K562 (cell line): ENCODE data around the gene KIAA0513. TPM values are rescaled to one million over a fixed set of nuclear protein-coding genes. Genes with fewer than 3 reads are reported as not detected.
A peak's percentile ranks its signal among the peaks of the same experiment; 100 is the strongest.

Experiments
- ATAC-seq: fragments of 200-7000 bp; cut with Tn5 transposase; 3 replicates; pipeline ENCODE4 v1.9.1; 2020; ENCODE audit warnings: moderate library complexity
- BruUV-seq: library from RNA; stranded (reverse); fragments of 400-500 nt; replicated peaks from 2 replicates; lab custom pipeline; 2021; lab: Mats Ljungman, UMichigan
- CTCF ChIA-PET: fragments of 300-600 bp; formaldehyde crosslinking; extraction: SDS; loops from one replicate; lab custom pipeline; 2021; ENCODE audit warnings: low intra/inter-chr PET ratio; lab: Yijun Ruan, JAX
- POLR2A ChIA-PET: fragments of 300-600, 350-650 bp; sonication (Branson Sonifier 250); formaldehyde crosslinking; extraction: SDS; loops from one replicate; lab custom pipeline; 2021; ENCODE audit warnings: antibody characterized with exemption, inconsistent platforms; lab: Yijun Ruan, JAX
- DNase-seq, 4 experiments: peaks; one replicate each; pipeline versions ENCODE4 v3.0.0 to v3.0.0-alpha.2; 2011 to 2018; ENCODE audit warnings: low spot score in 3 of 4, mixed read lengths in 3 of 4; ENCODE audit errors: extremely low read depth in 1 of 4
- FAIRE-seq: peaks from 2 replicates; lab custom pipeline; 2011; peaks lifted over from hg19 to GRCh38; lab: Jason Lieb, UNC
- H2AFZ ChIP-seq: 2 replicates; pipeline ENCODE4 v1.6.0; 2011; ENCODE audit warnings: low read depth, low read length, control low read depth, inconsistent platforms
- H3K27ac ChIP-seq: fragments of 200-600 bp; 3 replicates; pipeline ENCODE4 v1.8.0; 2011; ENCODE audit warnings: low read depth, mild to moderate bottlenecking, control low read depth, inconsistent platforms, low read length, moderate library complexity, mixed read lengths; ENCODE audit errors: extremely low read depth
- H3K27me3 ChIP-seq, 2 experiments: fragments of 300-600 bp in 1 of 2; 2 replicates in 1 of 2; 3 replicates in 1 of 2; pipeline versions ENCODE4 v1.6.0 to v1.8.0; 2011; ENCODE audit warnings: inconsistent platforms in 2 of 2, low read length in 2 of 2, mild to moderate bottlenecking in 1 of 2, mixed read lengths in 1 of 2, moderate library complexity in 1 of 2; ENCODE audit not compliant: control insufficient read depth in 2 of 2, insufficient read depth in 2 of 2
- H3K36me3 ChIP-seq: fragments of 300-600 bp; 3 replicates; pipeline ENCODE4 v1.8.0; 2011; ENCODE audit warnings: mild to moderate bottlenecking, low read length, inconsistent platforms; ENCODE audit not compliant: control insufficient read depth, insufficient read depth
- H3K4me1 ChIP-seq, 2 experiments: fragments of 200-600 bp in 1 of 2; replicated peaks in 1 of 2; 2 replicates in 1 of 2; 3 replicates in 1 of 2; pipeline versions ENCODE4 v1.5.1 to v1.8.0; 2011; ENCODE audit warnings: inconsistent platforms in 2 of 2, low read length in 2 of 2, mild to moderate bottlenecking in 1 of 2, mixed read lengths in 1 of 2, moderate library complexity in 1 of 2; ENCODE audit not compliant: control insufficient read depth in 2 of 2, insufficient read depth in 2 of 2
- H3K4me2 ChIP-seq: 2 replicates; pipeline ENCODE4 v1.6.1; 2011; ENCODE audit warnings: low read length, control low read depth, inconsistent platforms, mixed read lengths; ENCODE audit not compliant: insufficient read depth
- H3K4me3 ChIP-seq: fragments of 200-600 bp; sonication (generic), shearing (Covaris generic); 2 replicates; pipeline ENCODE4 v1.5.1; 2016; ENCODE audit warnings: control low read depth, inconsistent platforms
- H3K79me2 ChIP-seq: fragments of 200-600 bp; 3 replicates; pipeline ENCODE4 v1.8.0; 2011; ENCODE audit warnings: low read length, inconsistent platforms; ENCODE audit not compliant: control insufficient read depth, insufficient read depth
- H3K9ac ChIP-seq, 2 experiments: 2 replicates each; pipeline versions ENCODE4 v1.6.0 to v1.6.1; 2011; ENCODE audit warnings: low read depth in 2 of 2, low read length in 2 of 2, control low read depth in 1 of 2, inconsistent platforms in 1 of 2, mild to moderate bottlenecking in 1 of 2, mixed read lengths in 1 of 2; ENCODE audit not compliant: insufficient read depth in 1 of 2
- H3K9me1 ChIP-seq: one replicate; pipeline ENCODE4 v1.6.0; 2011; ENCODE audit warnings: inconsistent platforms, mild to moderate bottlenecking, low read length, moderate library complexity; ENCODE audit not compliant: control insufficient read depth, insufficient read depth
- H3K9me3 ChIP-seq: replicated peaks from 2 replicates; pipeline ENCODE4 v1.5.1; 2011; ENCODE audit warnings: low read depth, low read length, inconsistent platforms; ENCODE audit not compliant: control insufficient read depth, insufficient read depth
- H4K20me1 ChIP-seq: replicated peaks from 2 replicates; pipeline ENCODE4 v1.6.1; 2011; ENCODE audit warnings: low read length, inconsistent platforms, mixed read lengths; ENCODE audit not compliant: control insufficient read depth, insufficient read depth
- EGR1 ChIP-seq: fragments of 450-650 bp; conservative IDR thresholded peaks from 2 replicates; pipeline ENCODE4 v1.6.1; 2017; ENCODE audit warnings: mild to moderate bottlenecking
- ETV6 ChIP-seq, 3 experiments: fragments of 150-350 bp in 1 of 3; sonication (generic) in 1 of 3; formaldehyde crosslinking in 1 of 3; IDR thresholded peaks; 2 replicates each; pipeline versions ENCODE4 v1.6.1 to v1.8.0; 2014 to 2022; ENCODE audit warnings: borderline replicate concordance in 2 of 3, low read depth in 2 of 3, antibody characterized with exemption in 1 of 3, low read length in 1 of 3, mild to moderate bottlenecking in 1 of 3, missing genetic modification reagents in 1 of 3
- FOXK2 ChIP-seq, 2 experiments: fragments of 450-650 bp; IDR thresholded peaks in 1 of 2; conservative IDR thresholded peaks in 1 of 2; 2 replicates each; pipeline ENCODE4 v1.6.1; 2016; ENCODE audit warnings: low read depth in 2 of 2, mild to moderate bottlenecking in 1 of 2
- HOXB6 ChIP-seq: fragments of 250-450 bp; sonication (Bioruptor Pico); IDR thresholded peaks from 2 replicates; pipeline ENCODE4 v1.5.1; 2022; ENCODE audit warnings: mild to moderate bottlenecking, borderline replicate concordance
- KDM2B ChIP-seq: fragments of 250-450 bp; sonication (Bioruptor Pico); IDR thresholded peaks from 2 replicates; pipeline ENCODE4 v1.8.0; 2021; ENCODE audit warnings: mild to moderate bottlenecking, moderate library complexity
- MYC ChIP-seq, 2 experiments: fragments of 250-450 bp in 1 of 2; sonication (Bioruptor Pico) in 1 of 2; IDR thresholded peaks; 2 replicates each; pipeline versions ENCODE4 v1.5.1 to v1.6.1; 2012 to 2021; ENCODE audit warnings: low read depth in 2 of 2, borderline replicate concordance in 1 of 2, improper control_type of control experiment in 1 of 2, low read length in 1 of 2, mild to moderate bottlenecking in 1 of 2, moderate library complexity in 1 of 2
- PHF20 ChIP-seq: fragments of 450-650 bp; IDR thresholded peaks from 2 replicates; pipeline ENCODE4 v1.6.1; 2018; ENCODE audit not compliant: partially characterized antibody
- PYGO2 ChIP-seq: fragments of 450-650 bp; IDR thresholded peaks from 2 replicates; pipeline ENCODE4 v1.6.1; 2016; ENCODE audit warnings: mild to moderate bottlenecking, missing genetic modification characterization, moderate library complexity, missing compliant biosample characterization
- SETDB1 ChIP-seq: IDR thresholded peaks from one replicate; pipeline ENCODE4 v1.6.1; 2012; ENCODE audit warnings: low read length, control low read depth, inconsistent platforms
- SMAD2 ChIP-seq: fragments of 150-350 bp; IDR thresholded peaks from 2 replicates; pipeline ENCODE4 v1.6.1; 2014; ENCODE audit warnings: low read depth, mild to moderate bottlenecking, low read length
- TAF9B ChIP-seq: fragments of 450-650 bp; IDR thresholded peaks from 2 replicates; pipeline ENCODE4 v1.6.1; 2018; ENCODE audit warnings: mild to moderate bottlenecking; ENCODE audit not compliant: partially characterized antibody
- TCF7L2 ChIP-seq: fragments of 150-350 bp; IDR thresholded peaks from 2 replicates; pipeline ENCODE4 v1.6.1; 2016; ENCODE audit warnings: low read depth, mild to moderate bottlenecking, low read length, moderate library complexity
- TRIM24 ChIP-seq, 2 experiments: fragments of 450-650 bp; IDR thresholded peaks; 2 replicates each; pipeline ENCODE4 v1.6.1; 2016
- ZNF384 ChIP-seq: IDR thresholded peaks from 2 replicates; pipeline ENCODE4 v1.6.1; 2012; ENCODE audit warnings: low read depth, low read length, improper control_type of control experiment
- ZNF830 ChIP-seq: fragments of 250-450 bp; sonication (Bioruptor Pico); IDR thresholded peaks from 2 replicates; pipeline ENCODE4 v1.5.0; 2021; ENCODE audit warnings: mild to moderate bottlenecking
- WGBS: fragments of 100-300 bp; shearing (Covaris generic); methylation state at CpG from one replicate; pipeline ENCODE4 v1.1.6; 2016; ENCODE audit warnings: low coverage, mixed read lengths; ENCODE audit not compliant: insufficient coverage; ENCODE audit errors: missing lambda C conversion rate; 5-methylcytosine and 5-hydroxymethylcytosine counted together
- in situ Hi-C: fragments of 300-500 bp; cut with MboI; formaldehyde crosslinking; loops from 4 replicates; pipeline ENCODE4 v1.15.0; 2018; ENCODE audit warnings: inconsistent platforms, mixed read lengths
- intact Hi-C: fragments of 100-400 bp; cut with micrococcal nuclease; formaldehyde crosslinking; loops from 2 replicates; pipeline ENCODE4 v1.14.2; 2022
- polyA plus RNA-seq, 8 experiments: library from polyadenylated mRNA; depleted of rRNA in 4 of 8; stranded (reverse) in 5 of 8; unstranded in 3 of 8; fragments of >200 nt; fragmentation: Nextera tagmentation in 2 of 8; fragmentation: Illumina TruSeq in 1 of 8; extraction: Ambion mirVana in 2 of 8; extraction: Trizol in 1 of 8; gene quantifications; 2 replicates each; pipeline versions ENCODE4 v1.2.1 to v1.2.3, GENCODE V29; 2011 to 2014; ENCODE audit warnings: inconsistent platforms in 1 of 8, missing spikeins in 1 of 8
- total RNA-seq, 7 experiments: library from RNA; depleted of rRNA in 6 of 7; stranded (reverse); fragments of >200 nt in 6 of 7; fragmentation: Illumina TruSeq in 2 of 7; extraction: Trizol in 2 of 7; gene quantifications; 2 replicates each; pipeline versions ENCODE4 v1.2.1 to v1.2.3, GENCODE V29; 2011 to 2021; ENCODE audit warnings: low replicate concordance in 1 of 7
- TF ChIP-seq, protein P1 (sequence below): fragments of 450-650 bp; formaldehyde crosslinking; IDR thresholded peaks from 2 replicates; pipeline ENCODE4 v1.4.0; 2020; ENCODE audit warnings: mild to moderate bottlenecking, moderate library complexity
- TF ChIP-seq, protein P2 (sequence below): fragments of 450-650 bp; formaldehyde crosslinking; IDR thresholded peaks from 2 replicates; pipeline ENCODE4 v1.4.0; 2022; ENCODE audit warnings: missing genetic modification characterization
- TF ChIP-seq, protein P3 (sequence below), 2 experiments: fragments of 450-650 bp; IDR thresholded peaks; 2 replicates each; pipeline ENCODE4 v1.6.1; 2016

The KIAA0513 gene
- total and polyA plus RNA-seq, 9 of the 15 experiments (the other 6 are each of a cell fraction or from before 2014, with no cell fraction given): 0.18 to 13.7 (median 10.2) TPM

DNA sequence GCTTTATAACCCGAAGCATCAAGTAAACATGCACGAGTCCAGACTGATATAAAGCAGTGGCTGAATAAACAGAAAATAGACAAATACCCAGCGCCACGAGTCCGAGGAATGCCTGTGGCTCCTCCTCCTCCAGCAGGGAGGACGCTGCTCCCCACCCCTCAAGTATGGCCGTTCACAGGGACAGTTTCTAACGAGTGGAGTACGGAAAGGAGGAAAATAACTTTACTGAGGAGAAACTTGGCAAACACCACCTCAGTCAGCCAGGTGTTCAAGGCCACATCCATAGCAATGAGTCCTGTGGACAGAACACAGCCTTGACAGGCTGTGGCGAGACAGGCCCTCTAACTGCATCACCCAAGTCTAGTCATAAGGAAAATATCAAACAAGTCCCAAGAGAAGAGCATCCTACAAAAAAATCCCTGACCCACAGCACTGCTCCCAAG lies 25.5 kb upstream of the KIAA0513 start (continued):
- TF ChIP-seq, protein P1, sequence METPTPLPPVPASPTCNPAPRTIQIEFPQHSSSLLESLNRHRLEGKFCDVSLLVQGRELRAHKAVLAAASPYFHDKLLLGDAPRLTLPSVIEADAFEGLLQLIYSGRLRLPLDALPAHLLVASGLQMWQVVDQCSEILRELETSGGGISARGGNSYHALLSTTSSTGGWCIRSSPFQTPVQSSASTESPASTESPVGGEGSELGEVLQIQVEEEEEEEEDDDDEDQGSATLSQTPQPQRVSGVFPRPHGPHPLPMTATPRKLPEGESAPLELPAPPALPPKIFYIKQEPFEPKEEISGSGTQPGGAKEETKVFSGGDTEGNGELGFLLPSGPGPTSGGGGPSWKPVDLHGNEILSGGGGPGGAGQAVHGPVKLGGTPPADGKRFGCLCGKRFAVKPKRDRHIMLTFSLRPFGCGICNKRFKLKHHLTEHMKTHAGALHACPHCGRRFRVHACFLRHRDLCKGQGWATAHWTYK (CRISPR knock-in tag): no peak
- TF ChIP-seq ETV6 (IDR thresholded peaks at IDR 0.05; ENCODE audit: borderline replicate concordance in 1 of 2, low read depth in 2 of 2, low read length in 1 of 2) (no peak), ETV6 (CRISPR knock-in tag; IDR thresholded peaks at IDR 0.05; ENCODE audit: borderline replicate concordance) (no peak)

DNA sequence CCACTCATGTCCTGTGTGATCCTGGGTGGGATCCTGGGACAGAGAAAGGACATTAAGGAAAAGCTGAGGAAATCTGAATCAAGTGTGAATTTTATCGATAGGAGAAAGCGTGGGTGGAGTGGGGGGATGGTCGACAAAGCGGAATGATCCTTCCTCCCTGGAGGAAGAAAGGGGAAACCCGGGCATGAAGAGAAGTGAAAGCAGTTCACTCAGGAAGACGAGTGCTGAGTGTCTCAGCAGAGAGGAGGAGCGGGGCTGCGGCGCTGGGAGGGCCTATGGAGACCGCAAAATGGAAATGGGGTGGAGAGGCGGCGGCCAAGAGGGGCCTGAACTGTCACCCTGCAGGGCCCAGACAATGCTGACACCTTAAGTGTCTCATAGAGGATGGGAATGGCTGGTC lies 25.0 kb upstream of the KIAA0513 start:
- Histone ChIP-seq H4K20me1 (peaks cover 45% of the 10 kb centered on the region), H3K36me3 (peaks cover 55% of the 10 kb centered on the region), H3K79me2 (peaks cover 88% of the 10 kb centered on the region), H2AFZ (no peak overlapping the region), H3K9me3 (no peaks in the 10 kb centered on the region), H3K27ac (no peak overlapping the region), H3K4me2 (no peak overlapping the region), H3K4me1 (peaks cover 41 to 51% of the 10 kb centered on the region in 2 experiments), H3K4me3 (no peak overlapping the region), H3K27me3 (no peaks in the 10 kb centered on the region), H3K9ac (peak overlapping the region in 1 of 2 experiments; percentile 75; a peak in 2 of 4 replicates), H3K9me1 (peaks cover 16% of the 10 kb centered on the region)
- FAIRE-seq (no peak), DNase-seq (no peak), ATAC-seq (no peak)
- CTCF ChIA-PET: no interaction called here
- POLR2A ChIA-PET: no interaction called here
- no peak for TF ChIP-seq HOXB6 (CRISPR knock-in tag)
- TF ChIP-seq PYGO2: no peak
- TF ChIP-seq FOXK2 (conservative IDR thresholded peaks at IDR 0.05 in 1 of 2, IDR thresholded peaks at IDR 0.05 in 1 of 2; ENCODE audit: low read depth in 2 of 2): no peak
- no peak for TF ChIP-seq TCF7L2
- TF ChIP-seq, protein P2, sequence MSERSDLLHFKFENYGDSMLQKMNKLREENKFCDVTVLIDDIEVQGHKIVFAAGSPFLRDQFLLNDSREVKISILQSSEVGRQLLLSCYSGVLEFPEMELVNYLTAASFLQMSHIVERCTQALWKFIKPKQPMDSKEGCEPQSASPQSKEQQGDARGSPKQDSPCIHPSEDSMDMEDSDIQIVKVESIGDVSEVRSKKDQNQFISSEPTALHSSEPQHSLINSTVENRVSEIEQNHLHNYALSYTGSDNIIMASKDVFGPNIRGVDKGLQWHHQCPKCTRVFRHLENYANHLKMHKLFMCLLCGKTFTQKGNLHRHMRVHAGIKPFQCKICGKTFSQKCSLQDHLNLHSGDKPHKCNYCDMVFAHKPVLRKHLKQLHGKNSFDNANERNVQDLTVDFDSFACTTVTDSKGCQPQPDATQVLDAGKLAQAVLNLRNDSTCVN (CRISPR knock-in tag): no peak
- no peak for TF ChIP-seq TRIM24 (IDR thresholded peaks at IDR 0.05)
- no peak for TF ChIP-seq PHF20
- TF ChIP-seq, protein P3, sequence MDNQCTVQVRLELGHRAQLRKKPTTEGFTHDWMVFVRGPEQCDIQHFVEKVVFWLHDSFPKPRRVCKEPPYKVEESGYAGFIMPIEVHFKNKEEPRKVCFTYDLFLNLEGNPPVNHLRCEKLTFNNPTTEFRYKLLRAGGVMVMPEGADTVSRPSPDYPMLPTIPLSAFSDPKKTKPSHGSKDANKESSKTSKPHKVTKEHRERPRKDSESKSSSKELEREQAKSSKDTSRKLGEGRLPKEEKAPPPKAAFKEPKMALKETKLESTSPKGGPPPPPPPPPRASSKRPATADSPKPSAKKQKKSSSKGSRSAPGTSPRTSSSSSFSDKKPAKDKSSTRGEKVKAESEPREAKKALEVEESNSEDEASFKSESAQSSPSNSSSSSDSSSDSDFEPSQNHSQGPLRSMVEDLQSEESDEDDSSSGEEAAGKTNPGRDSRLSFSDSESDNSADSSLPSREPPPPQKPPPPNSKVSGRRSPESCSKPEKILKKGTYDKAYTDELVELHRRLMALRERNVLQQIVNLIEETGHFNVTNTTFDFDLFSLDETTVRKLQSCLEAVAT (IDR thresholded peaks at IDR 0.05): peak in 1 of 2 experiments; percentile 75; a peak in 2 of 4 replicates
- peak; percentile 54; the same call in 1 of the 2 replicates for TF ChIP-seq EGR1
- TF ChIP-seq ZNF830 (CRISPR knock-in tag): no peak
- no peak for TF ChIP-seq MYC (IDR thresholded peaks at IDR 0.05; ENCODE audit: low read depth, low read length)
- TF ChIP-seq MYC (CRISPR knock-in tag; IDR thresholded peaks at IDR 0.05; ENCODE audit: borderline replicate concordance, low read depth): no peak
- TF ChIP-seq TAF9B: no peak
- TF ChIP-seq KDM2B (CRISPR knock-in tag): no peak
- no peak for TF ChIP-seq SETDB1
- no peak for TF ChIP-seq SMAD2
- no peak for TF ChIP-seq ZNF384
- 92% methylated on average over 12 of the region's 12 CpGs for WGBS
- BruUV-seq: no TSS peak
- intact Hi-C loops (no loop called here), in situ Hi-C loops (no loop called here)
